LoVo (cell line): Measurements from ENCODE around the gene SNAP23.
"Not testable (repeated sequence)": the region's sequence is repeated elsewhere in the genome, so short reads cannot be mapped to it uniquely, and the experiment has no call there.

Experiments
- DNase-seq: peaks from one replicate; pipeline ENCODE4 v3.0.0-alpha.2; 2016; ENCODE audit warnings: low spot score

SNAP23 gene

GRCh38 chr15:42498212-42499068 is 3.0 kb downstream of the SNAP23 start:
- DNase-seq: no peak

GRCh38 chr15:42499858-42500609 is 4.6 kb downstream of the SNAP23 start:
- no peak for DNase-seq

- DNase-seq: no peak
These were observed 7.0 kb downstream of the SNAP23 start for GRCh38 chr15:42502477-42502876.

GRCh38 chr15:42503825-42504224 is 8.4 kb downstream of the SNAP23 start:
- DNase-seq: no peak

GRCh38 chr15:42504631-42505030 is 9.2 kb downstream of the SNAP23 start:
- no peak for DNase-seq

GRCh38 chr15:42507514-42507913 is 12.1 kb downstream of the SNAP23 start:
- no peak for DNase-seq

GRCh38 chr15:42508263-42508690 is 12.8 kb downstream of the SNAP23 start:
- no peak for DNase-seq

- no peak for DNase-seq
These were observed 15.0 kb downstream of the SNAP23 start for GRCh38 chr15:42510258-42511006.

- no peak for DNase-seq
These were observed 15.6 kb downstream of the SNAP23 start for GRCh38 chr15:42511007-42511391.

GRCh38 chr15:42523331-42523730 is 27.9 kb downstream of the SNAP23 start:
- DNase-seq: no peak

- no peak for DNase-seq
These were observed 33.5 kb downstream of the SNAP23 start for GRCh38 chr15:42528970-42529369.

GRCh38 chr15:42533246-42533645 is 37.8 kb downstream of the SNAP23 start:
- no peak for DNase-seq

- DNase-seq: no peak
These were observed 49.6 kb downstream of the SNAP23 start for GRCh38 chr15:42544853-42545629.

GRCh38 chr15:42547918-42548248 is 52.4 kb downstream of the SNAP23 start:
- no peak for DNase-seq

- DNase-seq: peak; percentile 95
These were observed 53.0 kb downstream of the SNAP23 start, which contains the start of the genes HAUS2 and LRRC57 for GRCh38 chr15:42548249-42549031. Gene HAUS2 (plus strand): TSS chr15:42548838. CDS start chr15:42548873, 35 bp downstream. Gene LRRC57 (minus strand): TSS chr15:42548793. CDS start chr15:42548434, 359 bp downstream.

- DNase-seq: peak; percentile 46
These were observed 53.6 kb downstream of the SNAP23 start for GRCh38 chr15:42549032-42549491.

GRCh38 chr15:42549741-42550392 is 54.4 kb downstream of the SNAP23 start:
- no peak for DNase-seq

- DNase-seq: no peak
These were observed 58.1 kb downstream of the SNAP23 start for GRCh38 chr15:42553554-42553953.

GRCh38 chr15:42556550-42557207 is 61.2 kb downstream of the SNAP23 start:
- DNase-seq: not testable (repeated sequence)

- DNase-seq: no peak
These were observed 63.3 kb downstream of the SNAP23 start for GRCh38 chr15:42558739-42559138.
